ENCODE measurements around the gene ASB7. TPM values are rescaled to one million over a fixed set of nuclear protein-coding genes. Genes with fewer than 3 reads are reported as not detected.

The ASB7 gene
- polyA plus RNA-seq, 3 donors, result 5.3 to 9.8 (median 7.6) TPM

GRCh38 chr15:100648951-100649350 lies 46.6 kb downstream of the ASB7 start:
- peaks cover 41 to 42% of the 10 kb centered on the region in 2 donors for H3K36me3 Mint-ChIP-seq
- H3K27me3 Mint-ChIP-seq (ENCODE audit: low read depth in 3 of 3), result no peaks in the 10 kb centered on the region
- Histone ChIP-seq H4K20me1 (ENCODE audit: insufficient read depth, low read length) (peaks cover 30% of the 10 kb centered on the region), H3K4me2 (replicated peaks; ENCODE audit: extremely low read depth, low read length, poor library complexity, severe bottlenecking) (no peak overlapping the region), H3K9ac (ENCODE audit: insufficient read depth, low read length, poor library complexity, severe bottlenecking) (no peak overlapping the region), H3K79me2 (ENCODE audit: insufficient read depth, low read length) (no peaks in the 10 kb centered on the region), H3K4me1 (ENCODE audit: control insufficient read depth in 1 of 2, insufficient read depth in 2 of 2, low read length in 2 of 2) (no peaks in the 10 kb centered on the region), H3K36me3 (replicated peaks in 1 of 2; ENCODE audit: control insufficient read depth in 1 of 2, insufficient read depth in 2 of 2, low read length in 2 of 2) (peaks cover 32 to 68% of the 10 kb centered on the region in 2 donors), H3K27ac (ENCODE audit: low read depth in 1 of 2, low read length in 2 of 2) (no peak overlapping the region), H3K27me3 (ENCODE audit: control insufficient read depth in 2 of 2, insufficient read depth in 2 of 2, low read length in 2 of 2) (no peaks in the 10 kb centered on the region), H3K4me3 (replicated peaks in 1 of 3; ENCODE audit: low read depth in 2 of 3, low read length in 3 of 3) (no peak overlapping the region), H2AFZ (ENCODE audit: insufficient read depth, low read depth, low read length, poor library complexity, severe bottlenecking) (no peak overlapping the region), H3K9me3 (replicated peaks in 1 of 2; ENCODE audit: control insufficient read depth in 1 of 2, insufficient read depth in 1 of 2, low read length in 2 of 2) (no peaks in the 10 kb centered on the region)
- H3K4me1 Mint-ChIP-seq, result peaks cover 7% of the 10 kb centered on the region
- H3K9me3 Mint-ChIP-seq, result no peaks in the 10 kb centered on the region
- no peak overlapping the region for H3K27ac Mint-ChIP-seq
- WGBS (ENCODE audit: insufficient coverage), result 98% methylated on average over 5 of the region's 8 CpGs
- TF ChIP-seq CTCF (IDR thresholded peaks at IDR 0.05), result no peak
- DNase-seq, result no peak
- no peak overlapping the region for H3K4me3 Mint-ChIP-seq
- intact Hi-C loops (cut with micrococcal nuclease), result no loop called here

GRCh38 chr15:100650685-100651084 lies 48.3 kb downstream of the ASB7 start:
- peaks cover 32 to 68% of the 10 kb centered on the region in 2 donors for H3K36me3 ChIP-seq (replicated peaks in 1 of 2; ENCODE audit: control insufficient read depth in 1 of 2, insufficient read depth in 2 of 2, low read length in 2 of 2)
- H3K4me3 ChIP-seq (replicated peaks in 1 of 3; ENCODE audit: low read depth in 2 of 3, low read length in 3 of 3), result no peak overlapping the region
- H3K4me1 Mint-ChIP-seq, result peaks cover 2% of the 10 kb centered on the region
- peaks cover 13% of the 10 kb centered on the region for H4K20me1 ChIP-seq (ENCODE audit: insufficient read depth, low read length)
- no peak for DNase-seq
- H3K4me2 ChIP-seq (replicated peaks; ENCODE audit: extremely low read depth, low read length, poor library complexity, severe bottlenecking), result no peak overlapping the region
- intact Hi-C loops (cut with micrococcal nuclease), result no loop called here
- TF ChIP-seq CTCF (IDR thresholded peaks at IDR 0.05), result no peak
- H3K9me3 Mint-ChIP-seq, result no peaks in the 10 kb centered on the region
- no peaks in the 10 kb centered on the region for H3K27me3 ChIP-seq (ENCODE audit: control insufficient read depth in 2 of 2, insufficient read depth in 2 of 2, low read length in 2 of 2)
- peaks cover 41 to 42% of the 10 kb centered on the region in 2 donors for H3K36me3 Mint-ChIP-seq
- no peak overlapping the region for H3K27ac ChIP-seq (ENCODE audit: low read depth in 1 of 2, low read length in 2 of 2)
- no peak overlapping the region for H3K9ac ChIP-seq (ENCODE audit: insufficient read depth, low read length, poor library complexity, severe bottlenecking)
- no peaks in the 10 kb centered on the region for H3K9me3 ChIP-seq (replicated peaks in 1 of 2; ENCODE audit: control insufficient read depth in 1 of 2, insufficient read depth in 1 of 2, low read length in 2 of 2)
- no peak overlapping the region for H2AFZ ChIP-seq (ENCODE audit: insufficient read depth, low read depth, low read length, poor library complexity, severe bottlenecking)
- no peak overlapping the region for H3K27ac Mint-ChIP-seq
- no peaks in the 10 kb centered on the region for H3K4me1 ChIP-seq (ENCODE audit: control insufficient read depth in 1 of 2, insufficient read depth in 2 of 2, low read length in 2 of 2)
- H3K4me3 Mint-ChIP-seq, result no peak overlapping the region
- H3K27me3 Mint-ChIP-seq (ENCODE audit: low read depth in 3 of 3), result peaks cover 0 to 2% (median 1%) of the 10 kb centered on the region in 3 donors
- no CpG with 5 or more reads among the region's 1 CpG for WGBS (ENCODE audit: insufficient coverage)
- no peaks in the 10 kb centered on the region for H3K79me2 ChIP-seq (ENCODE audit: insufficient read depth, low read length)

All from CD14-positive monocyte (primary cell).